ENCODE results near the gene CD109.
"Not testable (repeated sequence)": the region's sequence is repeated elsewhere in the genome, so short reads cannot be mapped to it uniquely, and the experiment has no call there.

CD109 gene

DNA sequence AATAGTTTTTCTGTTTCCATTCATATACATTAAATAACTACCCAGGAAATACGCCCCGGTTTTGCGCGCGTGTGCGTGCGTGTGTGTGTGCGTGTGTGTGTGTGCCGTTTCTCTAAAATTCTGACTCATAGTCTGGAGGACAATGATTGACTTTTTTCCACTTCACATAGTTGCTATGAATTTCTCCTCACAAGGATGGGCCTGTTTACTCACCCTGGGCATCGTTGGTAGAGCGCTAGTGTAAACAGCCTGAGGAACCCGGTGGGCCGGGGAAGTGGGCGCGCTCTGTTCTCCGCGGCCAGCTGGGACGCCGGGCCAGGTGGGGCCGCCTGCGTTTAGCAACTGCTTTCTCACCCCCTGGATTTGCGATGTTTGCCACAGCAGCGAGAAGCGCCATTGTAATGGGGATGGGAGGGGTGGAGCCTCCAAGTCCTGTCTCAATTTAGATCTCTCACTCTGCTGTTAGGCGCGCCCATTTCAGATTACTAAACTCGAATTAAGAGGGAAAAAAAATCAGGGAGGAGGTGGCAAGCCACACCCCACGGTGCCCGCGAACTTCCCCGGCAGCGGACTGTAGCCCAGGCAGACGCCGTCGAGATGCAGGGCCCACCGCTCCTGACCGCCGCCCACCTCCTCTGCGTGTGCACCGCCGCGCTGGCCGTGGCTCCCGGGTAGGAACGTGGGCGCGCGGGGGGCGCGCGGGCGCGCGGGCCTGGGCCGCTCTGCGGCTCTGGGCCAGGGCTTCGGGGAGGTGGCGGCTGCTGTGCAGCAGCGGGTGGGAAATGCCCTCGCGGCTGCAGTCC is at the start of gene CD109:
Gene CD109, plus strand, starts transcription at position 585 of the 803 bp plus-strand sequence. Its CDS starts 13 bp downstream, at position 598.
- DNase-seq: peak; percentile 33

DNA sequence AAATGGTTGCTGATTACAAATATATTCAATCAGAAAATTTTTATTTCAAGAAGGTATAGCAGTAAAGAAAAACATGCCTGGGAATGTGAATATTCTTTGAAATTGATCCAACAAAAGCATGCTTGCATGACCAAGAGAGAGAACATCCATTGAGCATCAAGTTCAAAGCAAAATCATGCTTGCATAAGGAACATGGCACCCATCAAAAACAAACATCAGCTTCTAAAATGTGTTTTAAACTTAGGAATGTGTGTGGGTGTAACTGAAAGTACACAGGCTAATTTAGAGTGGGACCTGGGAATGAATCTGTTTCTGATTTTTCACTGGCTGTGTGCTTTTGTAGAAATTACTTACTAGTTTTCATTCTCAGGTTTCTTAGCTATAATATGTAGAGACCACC is 47.8 kb upstream of the CD109 start:
- DNase-seq: no peak

DNA sequence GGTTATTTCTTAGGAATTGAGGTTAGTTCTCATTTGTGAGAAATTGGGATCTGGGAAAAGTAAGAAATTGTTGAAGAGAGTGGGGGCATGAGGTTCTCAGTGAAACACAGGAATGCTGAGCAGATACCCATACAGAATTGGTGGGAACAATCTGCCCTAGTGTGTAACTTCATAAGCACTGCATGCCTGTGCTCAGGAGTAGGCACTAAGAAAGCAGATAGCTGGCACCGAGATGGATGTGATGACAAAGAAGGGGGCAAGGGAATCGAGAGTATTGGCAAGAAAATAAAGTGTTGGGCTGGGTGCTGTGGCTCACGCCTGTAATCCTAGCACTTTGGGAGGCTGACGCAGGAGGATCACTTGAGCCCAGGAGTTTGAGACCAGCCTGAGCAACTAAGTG is 46.2 kb upstream of the CD109 start:
- DNase-seq: no peak

DNA sequence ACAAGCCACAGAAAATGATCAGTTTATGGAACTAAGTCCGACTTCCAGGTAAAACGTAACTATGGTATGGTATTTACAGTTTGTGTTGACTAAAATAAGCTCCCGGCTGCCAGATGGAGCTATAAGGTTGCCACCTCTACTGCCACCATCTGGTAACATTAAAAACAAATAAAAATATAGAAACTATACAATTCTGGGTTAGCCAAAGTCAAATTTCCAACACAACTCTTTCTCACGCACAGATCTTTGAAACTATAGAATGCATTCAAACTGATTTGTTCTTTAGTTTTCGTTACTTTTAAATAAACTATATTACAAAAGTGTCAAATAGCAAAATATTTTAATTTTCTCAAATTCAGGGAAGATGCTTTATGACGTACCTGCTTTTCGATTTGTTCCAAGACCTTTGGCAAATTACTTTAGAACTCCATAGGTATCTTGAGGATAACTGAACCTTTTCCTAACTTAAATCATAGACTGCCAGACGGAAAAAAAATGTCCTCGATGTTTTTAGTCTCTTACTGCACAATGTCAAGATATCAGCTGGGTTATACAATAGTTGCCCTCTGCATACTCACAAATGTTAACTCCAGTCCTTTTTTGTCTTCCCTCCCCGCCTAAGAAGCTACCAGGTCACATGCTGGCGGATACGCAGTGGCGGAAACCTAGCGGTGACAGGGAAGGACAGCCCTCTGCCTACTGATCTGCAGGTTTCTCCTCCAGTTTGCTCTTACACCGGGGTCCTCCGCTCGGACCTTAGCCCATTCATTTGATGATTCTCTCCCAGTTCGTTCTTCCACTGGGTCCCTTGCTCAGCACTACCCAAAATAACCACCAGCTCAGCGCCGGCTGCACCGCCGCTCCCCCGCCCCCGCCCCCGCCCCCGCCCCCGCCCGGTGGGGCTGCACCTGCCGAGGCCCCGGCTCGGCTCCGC is 43.1 kb upstream of the CD109 start:
- peak; percentile 67 for DNase-seq

DNA sequence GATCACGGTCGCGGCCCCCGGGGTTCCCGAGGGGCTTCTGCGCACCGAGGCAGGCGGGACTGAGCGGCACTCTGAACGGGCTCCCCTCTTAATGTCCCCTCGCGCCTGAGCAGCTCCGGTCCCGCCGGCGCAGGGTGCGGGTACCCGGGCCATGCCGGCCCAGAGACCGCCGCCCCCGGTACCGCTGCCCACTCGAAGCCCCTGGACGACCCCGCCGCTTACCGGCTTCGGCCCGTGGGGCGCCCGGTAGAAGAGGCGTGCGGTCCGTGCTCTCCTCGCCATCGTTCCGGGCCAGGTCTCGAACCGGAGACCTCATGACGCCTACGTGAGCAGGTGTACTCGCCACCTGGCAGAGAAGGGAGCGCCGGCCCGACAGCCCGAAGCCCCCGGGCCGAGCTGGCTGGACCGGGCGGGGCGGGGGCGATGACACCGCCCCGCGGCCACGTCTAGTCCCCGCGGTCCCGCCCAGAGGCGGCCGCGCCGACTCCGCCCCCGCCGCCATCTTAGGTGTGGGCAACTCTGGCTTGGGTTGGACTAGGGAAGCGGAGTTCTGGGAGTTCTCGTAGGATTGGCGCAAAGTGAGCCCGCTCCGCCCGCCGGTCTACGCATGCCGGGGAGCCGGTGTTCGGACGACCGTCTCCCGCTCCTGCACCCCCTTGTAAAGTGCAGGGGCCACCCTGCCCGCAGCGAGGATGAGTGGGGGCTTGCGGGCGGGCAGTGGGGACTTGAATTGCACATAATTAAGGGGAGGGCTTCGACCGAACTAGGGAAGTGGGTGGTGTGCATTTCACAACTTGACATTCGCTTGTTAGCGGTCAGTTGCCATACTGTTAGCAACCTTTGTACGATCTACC is 42.2 kb upstream of the CD109 start, which contains the start of gene SLC17A5:
Gene SLC17A5, minus strand, starts transcription at position 422 of the 854 bp plus-strand sequence. Its CDS starts 106 bp downstream, at position 316.
- DNase-seq: peak; percentile 97

DNA sequence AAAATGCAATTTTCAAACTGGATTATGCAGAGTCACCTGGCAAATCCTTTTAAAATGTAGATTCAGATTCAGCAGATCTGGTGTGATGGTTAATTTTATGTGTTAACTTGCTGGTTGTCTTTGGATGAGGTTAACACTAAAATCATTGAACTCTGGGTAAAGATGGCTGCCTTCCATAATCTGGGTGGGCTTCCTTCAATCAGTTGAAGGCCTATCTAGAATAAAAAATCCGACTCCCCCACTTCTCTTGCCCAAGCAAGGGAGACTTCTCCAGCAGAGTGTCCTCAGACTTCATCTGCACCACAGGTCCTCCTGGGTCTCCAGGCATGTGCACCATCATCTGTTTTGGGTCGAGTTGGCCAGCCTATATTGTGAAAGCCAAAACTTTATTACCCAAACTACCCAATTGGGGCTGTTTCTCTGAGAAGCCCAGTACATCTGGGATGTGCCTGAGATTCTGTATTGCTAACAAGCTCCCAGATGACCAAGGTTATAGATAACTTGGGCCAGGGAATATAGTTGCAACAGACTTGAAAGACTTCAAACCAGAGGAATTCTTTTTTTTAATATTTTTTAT is 40.6 kb upstream of the CD109 start:
- DNase-seq: no peak

DNA sequence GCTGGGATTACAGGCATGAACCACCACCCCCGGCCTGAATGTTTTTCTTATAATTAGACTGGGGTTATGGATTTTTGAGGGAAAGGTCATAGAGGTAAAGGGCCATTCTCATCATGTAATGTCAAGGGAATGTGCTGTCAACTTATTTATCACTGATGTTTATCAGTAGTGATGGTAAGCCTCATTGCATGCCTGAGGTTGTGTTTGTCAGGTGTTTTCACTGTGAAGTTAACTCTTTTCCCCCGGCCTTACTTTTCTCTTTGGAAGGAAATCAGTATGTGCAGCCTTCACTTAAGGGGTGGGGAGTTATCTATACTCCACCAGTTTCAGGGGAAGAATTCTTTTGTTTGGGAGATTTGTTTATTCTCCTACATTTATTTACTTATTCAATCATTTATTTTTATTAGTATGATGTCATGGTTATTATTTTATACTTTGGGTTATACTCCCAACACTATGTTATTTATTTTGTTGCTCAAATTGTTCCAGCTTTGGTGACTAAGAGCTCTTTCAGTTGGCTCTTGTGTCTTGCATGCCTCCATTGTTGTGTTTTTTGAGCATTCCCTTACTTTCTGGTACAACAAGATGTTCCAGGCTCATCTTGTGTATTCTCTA is 39.4 kb upstream of the CD109 start:
- no peak for DNase-seq

DNA sequence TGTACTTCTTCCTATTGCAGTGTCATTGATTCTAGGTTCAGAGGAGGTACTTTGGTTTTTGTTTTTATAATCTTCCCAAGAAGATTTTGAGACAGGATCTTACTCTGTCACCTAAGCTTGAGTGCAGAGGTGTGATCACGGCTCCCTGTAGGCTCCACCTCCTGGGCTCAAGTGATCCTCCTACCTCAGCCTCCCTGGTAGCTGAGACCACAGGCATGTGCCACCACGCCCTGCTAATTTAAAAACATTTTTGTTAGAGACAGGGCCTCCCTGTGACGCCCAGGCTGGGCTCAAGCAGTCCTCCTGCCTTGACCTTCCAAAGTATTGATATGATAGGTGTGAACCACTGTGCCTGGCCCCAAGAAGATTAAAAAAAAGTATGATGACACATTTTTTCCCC is 38.8 kb upstream of the CD109 start:
- DNase-seq: no peak

DNA sequence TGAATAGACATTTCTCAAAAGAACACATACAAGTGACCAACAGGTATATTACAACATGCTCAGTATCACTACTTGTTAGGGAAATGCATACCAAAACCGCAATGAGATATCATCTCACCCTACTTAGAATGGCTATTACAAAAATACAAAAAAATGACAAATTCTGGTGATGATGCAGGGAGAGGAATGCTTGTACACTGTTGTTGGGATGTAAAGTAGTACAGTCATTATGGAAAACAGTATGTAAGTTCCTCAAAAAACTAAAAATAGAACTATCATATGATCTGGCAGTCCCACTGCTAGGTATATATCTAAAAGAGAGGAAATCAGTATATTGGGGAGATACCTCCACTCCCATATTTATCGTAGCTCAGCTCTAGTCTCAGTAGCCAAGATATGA is 31.3 kb upstream of the CD109 start:
- DNase-seq: no peak

DNA sequence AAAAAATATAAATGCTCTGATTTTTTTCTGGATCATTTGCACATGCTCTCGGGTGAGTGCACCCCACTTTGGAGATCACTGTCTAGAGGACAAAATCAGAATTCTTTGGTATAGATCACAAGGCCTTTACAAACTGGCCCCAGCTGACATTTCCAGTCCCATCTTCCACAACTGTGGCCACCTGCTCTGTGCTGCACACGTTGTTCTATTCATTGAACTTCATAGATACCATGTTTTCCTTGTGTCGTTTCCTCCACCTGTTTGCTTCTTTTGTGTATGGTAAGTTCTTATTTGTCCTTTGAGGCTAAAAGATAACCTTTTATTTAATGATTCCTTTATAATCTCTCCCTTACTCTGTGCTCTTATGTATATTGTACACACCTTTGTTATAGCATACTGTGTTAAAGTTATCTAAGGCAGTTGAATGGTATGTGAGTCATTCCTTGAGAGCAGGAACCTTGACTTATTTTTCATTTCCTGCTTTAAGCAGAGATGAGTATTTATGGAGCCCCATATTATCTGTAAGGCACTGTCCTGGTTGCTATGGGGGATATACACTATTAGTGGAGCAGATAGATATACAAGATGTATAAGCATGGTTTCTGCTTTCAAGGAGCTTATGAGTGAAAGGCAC is 30.2 kb upstream of the CD109 start:
- DNase-seq: peak; percentile 74

DNA sequence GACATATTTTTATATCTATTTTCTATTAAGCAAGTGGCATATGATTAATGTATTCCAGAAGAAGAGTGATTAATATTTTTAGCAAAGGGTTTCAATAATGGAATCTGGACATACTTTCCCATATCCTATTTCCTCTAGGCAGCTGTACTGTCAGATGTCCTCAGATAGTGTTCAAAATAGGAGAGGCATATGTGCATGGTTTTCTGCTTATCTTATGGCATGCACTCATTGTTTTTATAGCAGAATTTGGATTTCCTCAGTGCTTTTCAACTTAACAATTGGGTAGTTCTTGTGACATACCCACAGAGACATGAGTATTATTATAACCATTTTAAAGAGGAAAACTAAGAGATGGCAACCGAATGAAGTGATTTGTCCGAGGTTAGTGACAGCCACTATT is 29.6 kb upstream of the CD109 start:
- no peak for DNase-seq

DNA sequence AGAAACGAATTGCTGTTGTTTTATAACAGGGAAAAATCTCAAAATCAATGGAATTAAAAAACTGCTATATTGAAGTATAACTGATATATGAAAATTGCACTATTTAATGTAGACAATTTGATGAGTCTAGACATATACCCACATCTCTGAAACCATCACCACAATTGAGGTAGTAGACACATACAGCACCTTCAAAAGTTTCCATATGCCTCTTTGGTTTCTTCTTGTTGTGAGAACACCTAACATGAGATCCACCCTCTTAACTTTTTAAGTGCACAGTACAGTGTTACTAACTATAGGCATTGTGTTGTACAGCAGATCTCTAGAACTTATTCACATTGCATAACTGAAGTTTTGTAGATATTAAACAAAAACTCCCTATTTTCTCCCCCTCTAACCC is 28.2 kb upstream of the CD109 start:
- no peak for DNase-seq

DNA sequence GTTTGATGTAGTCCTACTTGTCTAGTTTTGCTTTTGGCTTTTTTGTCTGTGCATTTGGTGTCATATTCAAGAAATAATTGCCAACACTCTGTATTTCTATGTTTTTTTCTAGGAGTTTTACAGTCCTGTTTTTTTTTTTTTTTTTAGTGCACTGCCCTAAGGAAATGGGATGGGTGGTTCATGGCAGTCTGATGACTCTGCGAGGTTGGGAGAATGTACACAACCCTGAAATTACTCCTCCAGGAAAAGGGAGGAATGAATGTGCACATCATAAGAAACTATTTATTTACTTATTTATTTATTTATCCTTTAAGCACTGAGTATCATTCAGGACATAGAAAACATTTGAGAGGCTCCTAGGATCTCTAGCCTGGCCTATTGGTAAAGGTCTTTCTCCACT is 27.0 kb upstream of the CD109 start:
- DNase-seq: no peak

DNA sequence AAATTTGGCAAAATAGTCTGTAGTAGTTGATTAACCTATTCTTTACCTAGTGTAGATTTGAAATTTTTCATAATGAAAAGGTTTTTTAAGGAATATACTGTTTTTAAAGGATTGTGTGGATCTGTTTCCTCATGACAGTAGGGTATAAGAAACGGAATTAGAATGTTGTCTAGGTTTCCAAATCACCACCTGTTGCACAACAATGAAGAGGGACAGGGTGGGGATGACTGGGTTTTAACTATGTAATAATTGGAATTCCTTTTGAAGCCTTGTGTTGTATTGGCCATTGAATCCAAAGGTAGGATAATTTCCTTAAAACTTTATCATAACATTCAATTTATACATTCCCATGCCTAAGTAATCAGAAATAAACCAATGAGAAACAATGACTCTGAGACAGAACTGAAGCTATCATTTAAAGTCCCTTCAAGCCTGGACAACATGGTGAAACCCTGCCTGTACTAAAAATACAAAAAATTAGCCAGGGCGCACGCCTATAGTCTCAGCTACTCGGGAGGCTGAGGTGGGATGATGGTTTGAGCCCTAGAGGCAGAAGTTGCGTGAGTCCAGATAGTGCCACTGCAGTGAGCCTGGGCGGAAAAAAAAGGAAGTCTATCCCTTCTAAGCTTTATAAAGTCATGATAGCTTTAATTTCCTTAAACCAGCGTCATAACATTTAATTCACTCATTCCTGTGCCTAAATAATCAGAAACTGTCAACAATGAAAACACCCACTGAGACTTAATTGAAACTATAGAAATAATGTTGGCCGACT is 23.9 kb upstream of the CD109 start:
- no peak for DNase-seq

DNA sequence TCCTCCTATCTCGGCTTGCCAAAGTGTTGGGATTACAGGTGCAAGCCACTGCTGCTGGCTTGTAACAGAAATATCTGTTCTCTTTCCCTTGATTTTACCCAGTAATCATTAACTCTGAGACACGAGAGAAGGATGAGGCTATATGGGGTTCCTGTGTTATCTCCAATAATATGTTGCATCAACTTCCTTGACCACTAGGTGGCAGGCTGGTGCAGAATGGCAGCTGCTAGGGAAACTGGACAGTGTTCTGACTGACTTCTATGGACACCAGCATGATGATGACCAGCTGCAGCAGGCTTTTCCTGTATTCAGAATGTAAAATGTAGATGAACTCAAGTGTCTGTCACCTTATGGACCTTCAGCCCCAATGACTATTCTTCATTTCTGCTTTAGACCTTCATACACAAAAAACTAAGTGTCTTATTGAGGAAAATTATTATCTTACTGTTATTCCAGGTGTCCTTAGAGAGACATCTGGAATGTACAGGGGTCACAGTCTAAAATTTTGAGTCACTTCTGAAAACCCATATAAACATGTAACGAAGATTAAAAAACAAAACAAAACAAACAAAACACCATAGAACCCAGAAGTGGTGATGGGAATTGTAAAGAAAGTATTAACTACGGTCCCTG is 20.4 kb upstream of the CD109 start:
- DNase-seq: peak; percentile 41

DNA sequence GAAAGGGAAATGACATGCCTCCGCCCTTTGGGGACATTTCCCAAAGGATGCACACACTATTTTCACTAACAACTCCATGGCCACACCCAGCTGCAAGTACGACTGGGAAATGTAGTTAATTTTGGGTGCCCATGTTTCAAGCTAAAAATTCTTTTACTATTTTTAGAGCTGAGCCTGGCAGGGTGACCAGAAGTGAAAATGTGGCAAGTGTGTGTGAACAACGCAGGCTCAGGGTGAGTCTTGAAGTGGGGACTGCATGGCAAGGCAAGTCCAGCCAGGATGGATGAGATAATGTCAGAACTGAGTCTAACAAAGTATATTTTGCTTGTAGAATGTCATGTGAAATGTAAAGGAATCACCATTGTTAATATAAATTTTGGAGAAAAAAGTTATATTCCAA is 17.0 kb upstream of the CD109 start:
- no peak for DNase-seq

DNA sequence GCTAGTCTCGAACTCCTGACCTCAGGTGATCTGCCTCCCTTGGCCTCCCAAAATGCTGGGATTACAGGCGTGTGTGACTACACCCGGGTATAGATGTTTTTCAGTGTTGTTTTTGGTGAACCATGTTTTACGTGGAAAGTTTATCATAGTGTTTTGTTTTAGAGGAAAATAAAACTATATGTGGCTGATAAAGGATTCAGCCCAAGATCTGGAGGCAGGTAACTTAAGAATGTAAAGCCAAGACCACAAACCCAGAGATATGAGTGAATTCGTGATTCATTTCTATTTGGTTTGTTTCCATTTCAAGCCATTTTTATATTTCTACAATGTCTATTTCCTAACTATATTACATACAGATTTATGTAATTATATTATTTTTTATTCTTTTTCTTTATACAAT is 16.2 kb upstream of the CD109 start:
- not testable (repeated sequence) for DNase-seq

DNA sequence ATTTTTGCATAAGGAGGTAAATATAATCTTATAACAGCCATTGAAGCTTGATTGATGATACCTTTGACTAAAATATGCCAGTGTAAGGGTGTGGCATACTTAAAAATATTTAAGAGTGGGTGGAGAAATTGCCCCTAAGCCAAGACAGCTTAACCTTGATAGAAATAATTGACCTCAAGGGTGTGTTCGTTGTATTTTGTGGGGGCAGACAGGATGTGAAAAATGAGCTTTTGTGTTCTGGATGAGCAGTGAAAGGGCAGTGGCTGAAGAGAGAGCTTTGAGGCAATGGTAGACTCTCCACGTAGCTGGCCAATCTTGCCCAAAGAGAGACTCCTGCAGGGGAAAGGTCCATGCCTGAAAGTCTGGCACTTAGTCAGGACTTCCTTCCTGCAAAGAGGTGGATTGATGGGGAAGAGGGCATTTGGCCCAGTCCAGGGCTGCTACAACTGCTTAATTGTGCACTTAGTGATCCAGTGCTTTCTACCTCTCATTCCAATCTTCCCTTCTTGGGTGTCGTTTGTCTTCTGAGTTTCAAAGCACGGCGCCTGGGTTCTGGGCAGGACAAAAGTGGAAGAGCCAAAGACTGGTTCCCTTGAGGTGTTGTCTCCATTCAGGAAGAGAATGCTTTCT is 15.6 kb upstream of the CD109 start:
- DNase-seq: no peak

DNA sequence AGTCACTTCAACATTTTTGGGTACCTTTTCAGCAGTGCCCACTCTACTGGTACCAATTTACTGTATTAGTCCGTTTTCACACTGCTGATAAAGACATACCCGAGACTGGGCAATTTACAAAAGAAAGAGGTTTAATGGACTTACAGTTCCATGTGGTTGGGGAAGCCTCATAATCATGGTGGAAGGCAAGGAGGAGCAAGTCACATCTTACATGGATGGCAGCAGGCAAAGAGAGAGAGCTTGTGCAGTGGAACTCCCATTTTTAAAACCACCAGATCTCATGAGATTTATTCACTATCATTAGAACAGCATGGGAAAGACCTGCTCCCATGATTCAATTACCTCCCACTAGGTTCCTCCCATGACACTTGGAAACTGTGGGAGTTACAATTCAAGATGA is 12.4 kb upstream of the CD109 start:
- DNase-seq: not testable (repeated sequence)

DNA sequence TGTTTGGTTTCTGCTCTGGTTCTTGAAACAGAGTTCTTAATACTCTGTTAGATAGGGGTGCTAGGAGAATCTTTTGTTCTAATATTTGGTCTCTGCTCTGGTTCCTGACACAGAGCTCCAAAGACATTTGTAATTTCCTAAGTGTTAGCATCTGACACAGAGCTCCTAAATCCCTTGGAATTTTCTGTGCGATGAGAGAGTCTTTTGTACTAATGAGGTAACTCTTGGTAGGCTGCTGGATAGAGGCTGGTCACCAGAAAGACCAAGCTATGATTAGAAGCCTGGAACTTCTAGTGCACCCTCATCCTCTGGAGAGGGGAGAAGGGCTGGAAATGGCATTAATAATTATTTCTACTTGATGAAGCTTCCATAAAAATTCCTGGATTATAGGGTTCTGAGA is 7.7 kb upstream of the CD109 start:
- DNase-seq: no peak

All from DMS153 (cell line).